Esophagus muscularis mucosa (tissue), 4 donors: Measurements from ENCODE around the gene PRUNE1. TPM values are rescaled to one million over a fixed set of nuclear protein-coding genes. Genes with fewer than 3 reads are reported as not detected.

ENCODE experiments used
- DNase-seq: peaks from one replicate; pipeline ENCODE4 v3.0.0-alpha.2; 2017; ENCODE audit errors: extremely low spot score
- H3K27ac ChIP-seq, 4 donors: fragments of 200-600 bp; sonication (generic); replicated peaks in 1 of 4; 1 replicate in 3 of 4; 2 replicates in 1 of 4; pipeline ENCODE4 v1.5.1; 2016 to 2019; ENCODE audit warnings: mild to moderate bottlenecking in 1 of 4
- H3K27me3 ChIP-seq, 4 donors: fragments of 200-600 bp; sonication (generic); one replicate each; pipeline versions ENCODE4 v1.5.1 to v1.6.0; 2016 to 2019
- H3K36me3 ChIP-seq, 4 donors: fragments of 200-600 bp; sonication (generic); one replicate each; pipeline ENCODE4 v1.5.1; 2016 to 2019
- H3K4me1 ChIP-seq, 4 donors: fragments of 200-600 bp; sonication (generic); one replicate each; pipeline ENCODE4 v1.5.1; 2016 to 2019
- H3K4me3 ChIP-seq, 4 donors: fragments of 200-600 bp; sonication (generic); 1 replicate in 2 of 4; 2 replicates in 2 of 4; pipeline ENCODE4 v1.5.1; 2016 to 2019; ENCODE audit warnings: mild to moderate bottlenecking in 4 of 4, moderate library complexity in 1 of 4
- H3K9me3 ChIP-seq, 4 donors: fragments of 200-600 bp; sonication (generic); 1 replicate in 3 of 4; 2 replicates in 1 of 4; pipeline ENCODE4 v1.5.1; 2016 to 2019
- CTCF ChIP-seq, 3 experiments: fragments of 200-600 bp in 2 of 3; fragments of 450-650 bp in 1 of 3; sonication (generic) in 2 of 3; IDR thresholded peaks; one replicate each; pipeline ENCODE4 v1.5.1; 2017 to 2019; ENCODE audit warnings: antibody characterized with exemption in 3 of 3, mild to moderate bottlenecking in 2 of 3, moderate library complexity in 1 of 3
- EP300 ChIP-seq: sonication (generic); formaldehyde crosslinking; IDR thresholded peaks from one replicate; pipeline ENCODE4 v1.6.1; 2017; ENCODE audit warnings: antibody characterized with exemption
- POLR2A ChIP-seq: fragments of 450-650 bp; IDR thresholded peaks from one replicate; pipeline ENCODE4 v1.6.1; 2017; ENCODE audit warnings: antibody characterized with exemption, moderate library complexity, mild to moderate bottlenecking, low read depth
- POLR2AphosphoS5 ChIP-seq, 2 donors: sonication (generic); formaldehyde crosslinking; IDR thresholded peaks; one replicate each; pipeline ENCODE4 v1.6.1; 2017; ENCODE audit warnings: antibody characterized with exemption in 2 of 2
- WGBS: methylation state at CpG from one replicate; pipeline ENCODE4 v1.1.5; 2018; 5-methylcytosine and 5-hydroxymethylcytosine counted together
- intact Hi-C: fragments of 100-400 bp; cut with DNase I; formaldehyde crosslinking; loops from one replicate; pipeline ENCODE4 v1.15.1; 2023
- total RNA-seq, 4 donors: library from RNA; depleted of rRNA; stranded (reverse); fragments of >200 nt; gene quantifications; one replicate each; pipeline versions ENCODE4 v1.1.0 to v1.2.1, GENCODE V29; 2016

PRUNE1 gene
- total RNA-seq, 4 donors from 2014 or later, result 17.4 to 40.7 (median 23.1) TPM

- 17% methylated on average over 10 of the region's 15 CpGs for WGBS
- peaks cover 5 to 9% (median 7%) of the 10 kb centered on the region in 4 donors for H3K36me3 ChIP-seq
- peak overlapping the region; percentile 73 to 98 (median 90) for H3K4me3 ChIP-seq
- H3K27me3 ChIP-seq, result no peaks in the 10 kb centered on the region
- intact Hi-C loops, result loop anchor here (5.0 kb wide), 1 partner anchor 96 kb away; the partner anchor contains the start of gene ARNT
- no peak for DNase-seq
- TF ChIP-seq CTCF (IDR thresholded peaks at IDR 0.05) (no peak), POLR2AphosphoS5 (IDR thresholded peaks at IDR 0.05) (no peak)
- peaks cover 60 to 80% (median 73%) of the 10 kb centered on the region in 4 donors for H3K4me1 ChIP-seq
- no peaks in the 10 kb centered on the region for H3K9me3 ChIP-seq
- peak overlapping the region; percentile 93 to 98 (median 98) for H3K27ac ChIP-seq
Observed at GRCh38 chr1:150973258-150973835, 34.9 kb upstream of the PRUNE1 start.

GRCh38 chr1:150973836-150974579 lies 34.2 kb upstream of the PRUNE1 start:
- under 1% methylated on average over 26 of the region's 67 CpGs for WGBS
- DNase-seq, result no peak
- Histone ChIP-seq H3K4me1 (peaks cover 61 to 79% (median 77%) of the 10 kb centered on the region in 4 donors), H3K27me3 (no peaks in the 10 kb centered on the region), H3K4me3 (peak overlapping the region; percentile 73 to 98 (median 90)), H3K9me3 (no peaks in the 10 kb centered on the region), H3K27ac (peak overlapping the region; percentile 93 to 98 (median 98)), H3K36me3 (peaks cover 0 to 2% (median under 1%) of the 10 kb centered on the region in 4 donors)
- intact Hi-C loops, result loop anchor here (5.0 kb wide), 1 partner anchor 97 kb away; the partner anchor contains the start of gene ARNT
- no peak for TF ChIP-seq POLR2A
- TF ChIP-seq POLR2AphosphoS5 (IDR thresholded peaks at IDR 0.05), result no peak
- TF ChIP-seq EP300, result no peak
- TF ChIP-seq CTCF (IDR thresholded peaks at IDR 0.05), result no peak

DNA sequence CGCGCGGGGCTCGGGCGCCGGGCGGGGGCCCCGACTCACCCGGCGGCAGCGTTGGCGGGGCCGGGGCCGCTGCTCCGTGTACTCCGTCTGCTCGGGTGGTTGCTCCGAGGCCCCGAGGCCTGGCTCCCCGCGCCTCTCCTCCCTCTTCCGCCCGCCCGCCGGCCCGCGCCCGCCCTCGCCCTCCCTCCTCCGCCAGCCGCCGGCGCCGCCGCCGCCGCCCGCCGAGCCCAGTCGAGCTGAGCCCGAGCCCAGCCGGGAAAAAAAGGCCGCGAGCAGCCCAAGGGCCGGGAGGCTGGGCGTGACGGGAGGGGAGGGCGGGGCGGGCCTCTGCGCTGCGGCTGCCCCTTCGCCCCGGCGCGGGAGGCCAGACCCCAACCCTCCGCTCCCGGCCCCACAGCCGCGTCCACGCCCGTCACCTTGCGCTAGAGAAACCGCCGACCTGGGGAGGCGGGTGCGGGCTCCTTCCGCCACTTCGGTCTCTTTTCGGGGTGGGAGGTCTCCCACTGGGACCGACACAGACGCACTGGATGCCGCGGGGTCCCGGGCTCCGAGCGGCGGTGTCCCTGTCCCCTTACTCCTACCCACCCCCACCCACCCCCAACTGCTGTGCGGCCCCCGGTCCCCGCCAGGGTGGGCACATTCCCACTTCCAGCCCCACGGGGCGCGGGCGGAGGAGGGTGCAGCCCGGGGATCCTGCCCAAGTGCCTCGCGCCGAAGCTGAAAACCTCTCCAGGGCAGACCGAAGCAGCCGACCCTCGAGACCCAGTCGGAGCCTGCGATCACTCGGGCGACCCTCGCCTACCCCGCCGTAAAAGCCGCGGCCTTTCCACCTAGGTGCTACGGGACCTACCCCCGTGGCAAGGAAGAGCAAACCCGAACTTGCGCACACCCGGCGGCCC lies 33.4 kb upstream of the PRUNE1 start, which contains the start of gene CERS2:
Gene CERS2, minus strand, starts transcription at position 256 of the 899 bp plus-strand sequence. CDS start 5,745 bp downstream, outside the sequence.
- TF ChIP-seq POLR2AphosphoS5 (IDR thresholded peaks at IDR 0.05) (peak; percentile 34 to 47), POLR2A (no peak)
- Histone ChIP-seq H3K4me1 (peaks cover 63 to 80% (median 77%) of the 10 kb centered on the region in 4 donors), H3K9me3 (no peaks in the 10 kb centered on the region), H3K36me3 (no peaks in the 10 kb centered on the region), H3K27me3 (no peaks in the 10 kb centered on the region), H3K4me3 (peak within 1 kb of the TSS; percentile 73 to 98 (median 90)), H3K27ac (peak within 1 kb of the TSS; percentile 93 to 98 (median 98))
- DNase-seq, result no peak
- intact Hi-C loops, result loop anchor here (5.0 kb wide), 1 partner anchor 98 kb away; the partner anchor contains the start of gene ARNT
- WGBS, result 7% methylated on average over 21 of the region's 106 CpGs

DNA sequence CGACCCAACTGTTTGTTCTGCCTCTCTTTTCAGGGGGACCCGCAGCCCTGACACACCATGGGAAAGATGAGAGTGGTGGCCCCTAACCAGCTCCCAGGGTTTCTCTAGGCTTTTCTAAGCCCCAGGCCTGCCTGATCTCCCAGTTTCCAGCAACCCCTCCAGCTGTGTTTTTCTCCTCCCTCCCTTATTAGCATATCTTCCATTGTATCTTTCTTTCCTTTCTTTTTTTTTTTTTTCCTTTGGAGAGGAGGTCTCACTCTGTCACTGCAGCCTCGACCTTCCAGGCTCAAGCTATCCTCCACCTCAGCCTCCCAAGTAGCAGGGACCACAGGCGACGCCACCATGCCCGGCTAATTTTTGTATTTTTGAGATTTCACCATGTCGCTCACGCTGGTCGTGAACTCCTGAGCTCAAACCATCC lies 31.8 kb upstream of the PRUNE1 start:
- 94% methylated on average over 9 of the region's 9 CpGs for WGBS
- H3K4me3 ChIP-seq, result no peak overlapping the region

More for the DNA sequence above, 31.8 kb upstream of the PRUNE1 start:
- Histone ChIP-seq H3K9me3 (no peaks in the 10 kb centered on the region), H3K4me1 (peaks cover 49 to 73% (median 67%) of the 10 kb centered on the region in 4 donors), H3K36me3 (no peaks in the 10 kb centered on the region), H3K27me3 (no peaks in the 10 kb centered on the region), H3K27ac (peak overlapping the region; percentile 43 to 62 (median 58))
- TF ChIP-seq POLR2AphosphoS5 (IDR thresholded peaks at IDR 0.05), result no peak
- no peak for TF ChIP-seq EP300
- no peak for TF ChIP-seq POLR2A
- no peak for TF ChIP-seq CTCF (IDR thresholded peaks at IDR 0.05)
- intact Hi-C loops, result no loop called here
- no peak for DNase-seq
